ENCODE results near the gene PECR. TPM values are rescaled to one million over a fixed set of nuclear protein-coding genes. Genes with fewer than 3 reads are reported as not detected.

PECR gene
- total and polyA plus RNA-seq, 9 of the 15 experiments (the other 6 are each of a cell fraction or from before 2014, with no cell fraction given): 1.1 to 10.3 (median 8.2) TPM

DNA sequence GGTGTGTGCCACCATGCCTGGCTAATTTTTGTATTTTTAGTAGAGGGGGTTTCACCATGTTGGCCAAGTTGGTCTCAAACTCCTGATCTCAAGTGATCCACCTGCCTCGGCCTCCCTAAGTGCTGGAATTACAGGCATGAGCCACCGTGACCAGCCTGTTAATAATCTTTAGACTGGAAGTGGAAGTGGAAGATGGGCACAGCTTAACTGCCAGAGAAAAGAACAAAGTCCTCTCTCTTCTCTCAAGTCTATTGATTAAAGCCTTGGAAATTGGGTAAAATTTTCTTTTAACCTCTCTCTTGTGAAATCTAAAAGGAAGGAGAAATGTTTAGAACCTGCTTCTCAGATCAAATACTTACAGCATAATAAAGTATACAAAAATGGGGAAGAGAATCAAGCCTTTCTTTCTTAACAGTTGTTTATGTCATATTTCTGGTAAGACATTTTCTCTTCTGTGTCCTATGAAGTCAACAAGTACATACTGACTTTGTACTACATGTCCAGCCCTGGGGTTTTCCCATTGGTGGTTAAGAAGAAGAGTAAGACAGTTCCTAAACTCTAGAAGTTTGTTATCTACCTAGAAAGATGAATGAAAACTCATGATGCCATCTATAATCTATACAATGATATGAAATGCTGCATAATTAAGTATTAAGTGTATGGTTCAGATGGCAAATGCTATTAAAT is 4.7 kb upstream of the PECR start:
- TF ChIP-seq ZNF274 (IDR thresholded peaks at IDR 0.05; ENCODE audit: borderline replicate concordance, low read depth, low read length): no peak
- TF ChIP-seq, protein P1, sequence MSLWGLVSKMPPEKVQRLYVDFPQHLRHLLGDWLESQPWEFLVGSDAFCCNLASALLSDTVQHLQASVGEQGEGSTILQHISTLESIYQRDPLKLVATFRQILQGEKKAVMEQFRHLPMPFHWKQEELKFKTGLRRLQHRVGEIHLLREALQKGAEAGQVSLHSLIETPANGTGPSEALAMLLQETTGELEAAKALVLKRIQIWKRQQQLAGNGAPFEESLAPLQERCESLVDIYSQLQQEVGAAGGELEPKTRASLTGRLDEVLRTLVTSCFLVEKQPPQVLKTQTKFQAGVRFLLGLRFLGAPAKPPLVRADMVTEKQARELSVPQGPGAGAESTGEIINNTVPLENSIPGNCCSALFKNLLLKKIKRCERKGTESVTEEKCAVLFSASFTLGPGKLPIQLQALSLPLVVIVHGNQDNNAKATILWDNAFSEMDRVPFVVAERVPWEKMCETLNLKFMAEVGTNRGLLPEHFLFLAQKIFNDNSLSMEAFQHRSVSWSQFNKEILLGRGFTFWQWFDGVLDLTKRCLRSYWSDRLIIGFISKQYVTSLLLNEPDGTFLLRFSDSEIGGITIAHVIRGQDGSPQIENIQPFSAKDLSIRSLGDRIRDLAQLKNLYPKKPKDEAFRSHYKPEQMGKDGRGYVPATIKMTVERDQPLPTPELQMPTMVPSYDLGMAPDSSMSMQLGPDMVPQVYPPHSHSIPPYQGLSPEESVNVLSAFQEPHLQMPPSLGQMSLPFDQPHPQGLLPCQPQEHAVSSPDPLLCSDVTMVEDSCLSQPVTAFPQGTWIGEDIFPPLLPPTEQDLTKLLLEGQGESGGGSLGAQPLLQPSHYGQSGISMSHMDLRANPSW (CRISPR knock-in tag; IDR thresholded peaks at IDR 0.05): no peak
- no peak for TF ChIP-seq GATAD2A (IDR thresholded peaks at IDR 0.05)
- TF ChIP-seq PML (IDR thresholded peaks at IDR 0.05; ENCODE audit: low read length): no peak
- no peak for TF ChIP-seq GTF2A2 (tag; IDR thresholded peaks at IDR 0.05)
- TF ChIP-seq TGIF2 (CRISPR knock-in tag; IDR thresholded peaks at IDR 0.05): no peak
- no peak for TF ChIP-seq NFE2L1 (tag; IDR thresholded peaks at IDR 0.05; ENCODE audit: borderline replicate concordance, low read depth)
- no peak for TF ChIP-seq PTTG1 (tag; IDR thresholded peaks at IDR 0.05; ENCODE audit: low read depth)
- TF ChIP-seq ATF1 (CRISPR knock-in tag; IDR thresholded peaks at IDR 0.05): no peak
- TF ChIP-seq ATF1 (tag; IDR thresholded peaks at IDR 0.05): no peak
- no peak for TF ChIP-seq KDM5B (IDR thresholded peaks at IDR 0.05; ENCODE audit: insufficient replicate concordance, low read depth, low read length)
- TF ChIP-seq, protein P2, sequence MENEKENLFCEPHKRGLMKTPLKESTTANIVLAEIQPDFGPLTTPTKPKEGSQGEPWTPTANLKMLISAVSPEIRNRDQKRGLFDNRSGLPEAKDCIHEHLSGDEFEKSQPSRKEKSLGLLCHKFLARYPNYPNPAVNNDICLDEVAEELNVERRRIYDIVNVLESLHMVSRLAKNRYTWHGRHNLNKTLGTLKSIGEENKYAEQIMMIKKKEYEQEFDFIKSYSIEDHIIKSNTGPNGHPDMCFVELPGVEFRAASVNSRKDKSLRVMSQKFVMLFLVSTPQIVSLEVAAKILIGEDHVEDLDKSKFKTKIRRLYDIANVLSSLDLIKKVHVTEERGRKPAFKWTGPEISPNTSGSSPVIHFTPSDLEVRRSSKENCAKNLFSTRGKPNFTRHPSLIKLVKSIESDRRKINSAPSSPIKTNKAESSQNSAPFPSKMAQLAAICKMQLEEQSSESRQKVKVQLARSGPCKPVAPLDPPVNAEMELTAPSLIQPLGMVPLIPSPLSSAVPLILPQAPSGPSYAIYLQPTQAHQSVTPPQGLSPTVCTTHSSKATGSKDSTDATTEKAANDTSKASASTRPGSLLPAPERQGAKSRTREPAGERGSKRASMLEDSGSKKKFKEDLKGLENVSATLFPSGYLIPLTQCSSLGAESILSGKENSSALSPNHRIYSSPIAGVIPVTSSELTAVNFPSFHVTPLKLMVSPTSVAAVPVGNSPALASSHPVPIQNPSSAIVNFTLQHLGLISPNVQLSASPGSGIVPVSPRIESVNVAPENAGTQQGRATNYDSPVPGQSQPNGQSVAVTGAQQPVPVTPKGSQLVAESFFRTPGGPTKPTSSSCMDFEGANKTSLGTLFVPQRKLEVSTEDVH (IDR thresholded peaks at IDR 0.05; ENCODE audit: low read depth, partially characterized antibody): no peak
- POLR2A ChIA-PET: no interaction called here
- Histone ChIP-seq H3K4me3 (no peak overlapping the region), H3K27me3 (ENCODE audit: control insufficient read depth in 2 of 2, insufficient read depth in 2 of 2, low read length in 2 of 2) (no peaks in the 10 kb centered on the region), H3K4me1 (replicated peaks in 1 of 2; ENCODE audit: control insufficient read depth in 2 of 2, insufficient read depth in 2 of 2, low read length in 2 of 2) (peaks cover 9 to 10% of the 10 kb centered on the region in 2 experiments; a peak in 4 of 5 replicates), H2AFZ (ENCODE audit: low read depth, low read length) (no peak overlapping the region), H3K27ac (ENCODE audit: extremely low read depth, low read depth, low read length) (no peak overlapping the region), H3K4me2 (ENCODE audit: insufficient read depth, low read length) (no peak overlapping the region), H3K79me2 (ENCODE audit: control insufficient read depth, insufficient read depth, low read length) (no peaks in the 10 kb centered on the region), H4K20me1 (replicated peaks; ENCODE audit: control insufficient read depth, insufficient read depth, low read length) (no peaks in the 10 kb centered on the region), H3K9me1 (ENCODE audit: control insufficient read depth, insufficient read depth, low read length) (no peaks in the 10 kb centered on the region), H3K9me3 (replicated peaks; ENCODE audit: control insufficient read depth, insufficient read depth, low read depth, low read length) (no peaks in the 10 kb centered on the region), H3K36me3 (ENCODE audit: control insufficient read depth, insufficient read depth, low read length) (no peaks in the 10 kb centered on the region), H3K9ac (ENCODE audit: insufficient read depth in 1 of 2, low read depth in 2 of 2, low read length in 2 of 2) (no peak overlapping the region)
- FAIRE-seq (no peak), DNase-seq (ENCODE audit: extremely low read depth in 1 of 4, low spot score in 3 of 4) (no peak), ATAC-seq (no peak)
- intact Hi-C loops (cut with micrococcal nuclease): no loop called here
- in situ Hi-C loops (cut with MboI): no loop called here
- CTCF ChIA-PET (ENCODE audit: low intra/inter-chr PET ratio): no interaction called here
- WGBS (ENCODE audit: insufficient coverage, low coverage, missing lambda C conversion rate): 15% methylated on average over 2 of the region's 2 CpGs
- no TSS peak for BruUV-seq (replicated peaks)
